Gastrocnemius medialis (tissue), 4 donors: ENCODE results near the gene HAL.
A peak's percentile ranks its signal among the peaks of the same experiment; 100 is the strongest.

Experiments
- CTCF ChIP-seq, 5 experiments: fragments of 450-650 bp in 3 of 5; fragments of 200-600 bp in 2 of 5; sonication (generic) in 2 of 5; IDR thresholded peaks in 4 of 5; conservative IDR thresholded peaks in 1 of 5; 1 replicate in 4 of 5; 2 replicates in 1 of 5; pipeline ENCODE4 v1.5.1; 2016 to 2019; ENCODE audit warnings: antibody characterized with exemption in 5 of 5, mild to moderate bottlenecking in 3 of 5, moderate library complexity in 3 of 5
- POLR2A ChIP-seq, 2 donors: fragments of 450-650 bp; IDR thresholded peaks; one replicate each; pipeline ENCODE4 v1.6.1; 2017; ENCODE audit warnings: antibody characterized with exemption in 2 of 2, mild to moderate bottlenecking in 2 of 2, moderate library complexity in 2 of 2

- TF ChIP-seq POLR2A (IDR thresholded peaks at IDR 0.05) (peak in 1 of 2 donors; percentile 25), CTCF (IDR thresholded peaks at IDR 0.05 in 4 of 5, conservative IDR thresholded peaks at IDR 0.05 in 1 of 5) (no peak)
Observed at GRCh38 chr12:95942524-95943329, 53.4 kb downstream of the HAL start, which contains the start of gene CCDC38.
